ENCODE data around the gene NELL1. TPM values are rescaled to one million over a fixed set of nuclear protein-coding genes. Genes with fewer than 3 reads are reported as not detected.

The NELL1 gene
- total RNA-seq, 2 experiments from 2014 or later = not detected

GRCh38 chr11:21470521-21470920 lies 801.1 kb downstream of the NELL1 start:
- POLR2A ChIA-PET = no interaction called here
- no peaks in the 10 kb centered on the region for H3K4me1 Mint-ChIP-seq
- no peaks in the 10 kb centered on the region for H3K36me3 Mint-ChIP-seq (ENCODE audit: low read depth)
- no peak overlapping the region for H3K27ac Mint-ChIP-seq
- DNase-seq = no peak
- no peak overlapping the region for H3K4me3 Mint-ChIP-seq
- H3K27me3 Mint-ChIP-seq = no peaks in the 10 kb centered on the region
- H3K9me3 Mint-ChIP-seq = no peaks in the 10 kb centered on the region
- CTCF ChIA-PET = no interaction called here

GRCh38 chr11:21472261-21472660 lies 802.9 kb downstream of the NELL1 start:
- no peak overlapping the region for H3K4me3 Mint-ChIP-seq
- CTCF ChIA-PET = no interaction called here
- no peak overlapping the region for H3K27ac Mint-ChIP-seq
- no peaks in the 10 kb centered on the region for H3K36me3 Mint-ChIP-seq (ENCODE audit: low read depth)
- H3K27me3 Mint-ChIP-seq = no peaks in the 10 kb centered on the region
- POLR2A ChIA-PET = no interaction called here
- H3K4me1 Mint-ChIP-seq = no peaks in the 10 kb centered on the region
- no peak for DNase-seq
- peaks cover 3% of the 10 kb centered on the region for H3K9me3 Mint-ChIP-seq

DNA sequence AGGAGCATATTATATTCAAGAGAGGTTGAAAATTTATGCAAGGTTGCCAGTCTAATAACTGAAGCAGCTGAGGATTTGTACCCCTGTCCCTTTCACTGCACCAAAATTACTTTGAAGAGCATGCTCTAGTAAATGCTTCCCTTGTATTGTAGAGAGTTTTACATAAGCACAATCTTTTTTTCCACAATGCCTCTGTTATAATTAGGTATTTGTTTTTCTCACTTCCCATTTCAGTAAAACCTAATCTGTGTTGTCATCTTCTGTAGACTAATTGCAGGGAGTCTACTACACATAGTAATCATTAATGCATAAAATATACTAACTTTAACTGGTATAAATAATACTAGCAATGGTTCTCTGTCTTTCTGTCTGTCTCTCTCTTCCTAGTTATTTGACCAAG lies 805.1 kb downstream of the NELL1 start:
- Mint-ChIP-seq H3K27ac (no peak overlapping the region), H3K36me3 (ENCODE audit: low read depth) (no peaks in the 10 kb centered on the region), H3K9me3 (peaks cover 5% of the 10 kb centered on the region), H3K4me1 (no peaks in the 10 kb centered on the region), H3K4me3 (no peak overlapping the region), H3K27me3 (no peaks in the 10 kb centered on the region)
- ChIA-PET CTCF (no interaction called here), POLR2A (no interaction called here)
- no peak for DNase-seq

GRCh38 chr11:21475276-21475675 lies 805.9 kb downstream of the NELL1 start:
- Mint-ChIP-seq H3K4me3 (no peak overlapping the region), H3K27ac (no peak overlapping the region), H3K27me3 (no peaks in the 10 kb centered on the region), H3K36me3 (ENCODE audit: low read depth) (no peaks in the 10 kb centered on the region), H3K9me3 (peaks cover 5% of the 10 kb centered on the region), H3K4me1 (no peaks in the 10 kb centered on the region)
- CTCF ChIA-PET = no interaction called here
- POLR2A ChIA-PET = no interaction called here
- DNase-seq = no peak

- Mint-ChIP-seq H3K4me3 (no peak overlapping the region), H3K9me3 (peaks cover 5% of the 10 kb centered on the region), H3K27ac (no peak overlapping the region), H3K27me3 (no peaks in the 10 kb centered on the region), H3K36me3 (ENCODE audit: low read depth) (no peaks in the 10 kb centered on the region), H3K4me1 (no peaks in the 10 kb centered on the region)
- no peak for DNase-seq
- ChIA-PET CTCF (no interaction called here), POLR2A (no interaction called here)
Measured at GRCh38 chr11:21476588-21476987, 807.2 kb downstream of the NELL1 start.

GRCh38 chr11:21480240-21480639 lies 810.9 kb downstream of the NELL1 start:
- H3K27ac Mint-ChIP-seq = no peak overlapping the region
- DNase-seq = no peak
- H3K36me3 Mint-ChIP-seq (ENCODE audit: low read depth) = no peaks in the 10 kb centered on the region
- H3K27me3 Mint-ChIP-seq = no peaks in the 10 kb centered on the region
- CTCF ChIA-PET = no interaction called here
- H3K4me3 Mint-ChIP-seq = no peak overlapping the region
- peaks cover 8% of the 10 kb centered on the region for H3K9me3 Mint-ChIP-seq
- POLR2A ChIA-PET = no interaction called here
- H3K4me1 Mint-ChIP-seq = no peaks in the 10 kb centered on the region

GRCh38 chr11:21481255-21481654 lies 811.9 kb downstream of the NELL1 start:
- H3K36me3 Mint-ChIP-seq (ENCODE audit: low read depth) = no peaks in the 10 kb centered on the region
- H3K27ac Mint-ChIP-seq = no peak overlapping the region
- CTCF ChIA-PET = no interaction called here
- no peaks in the 10 kb centered on the region for H3K27me3 Mint-ChIP-seq
- H3K4me3 Mint-ChIP-seq = no peak overlapping the region
- POLR2A ChIA-PET = no interaction called here
- no peaks in the 10 kb centered on the region for H3K4me1 Mint-ChIP-seq
- peaks cover 12% of the 10 kb centered on the region for H3K9me3 Mint-ChIP-seq
- no peak for DNase-seq

DNA sequence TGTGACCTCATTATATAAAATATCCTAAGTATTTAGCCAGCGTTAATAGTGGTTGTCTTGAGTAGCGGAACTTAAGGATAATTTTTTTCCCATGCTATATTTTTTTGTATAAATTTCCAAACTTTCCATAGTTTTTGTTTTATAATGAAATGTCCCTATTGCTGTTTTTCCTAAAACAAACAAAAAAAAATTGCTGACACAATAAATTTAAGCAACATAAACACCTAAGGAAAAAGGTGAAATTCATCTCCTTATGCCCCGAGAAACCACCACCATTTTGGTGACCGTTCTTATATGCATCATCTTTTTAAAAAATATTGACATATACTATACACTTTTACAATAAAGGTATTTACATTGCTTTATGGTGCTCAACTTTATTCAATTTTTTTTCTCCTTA lies 814.7 kb downstream of the NELL1 start:
- Mint-ChIP-seq H3K9me3 (peaks cover 14% of the 10 kb centered on the region), H3K4me3 (no peak overlapping the region), H3K36me3 (ENCODE audit: low read depth) (no peaks in the 10 kb centered on the region), H3K27me3 (no peaks in the 10 kb centered on the region), H3K4me1 (no peaks in the 10 kb centered on the region), H3K27ac (no peak overlapping the region)
- ChIA-PET CTCF (no interaction called here), POLR2A (no interaction called here)
- DNase-seq = no peak

- CTCF ChIA-PET = no interaction called here
- POLR2A ChIA-PET = no interaction called here
- no peaks in the 10 kb centered on the region for H3K36me3 Mint-ChIP-seq (ENCODE audit: low read depth)
Measured at GRCh38 chr11:21485006-21485405, 815.6 kb downstream of the NELL1 start.

GRCh38 chr11:21485426-21485825 lies 816.0 kb downstream of the NELL1 start:
- Mint-ChIP-seq H3K4me3 (no peak overlapping the region), H3K27ac (no peak overlapping the region), H3K36me3 (ENCODE audit: low read depth) (no peaks in the 10 kb centered on the region), H3K9me3 (peaks cover 18% of the 10 kb centered on the region), H3K4me1 (no peaks in the 10 kb centered on the region), H3K27me3 (no peaks in the 10 kb centered on the region)
- ChIA-PET POLR2A (no interaction called here), CTCF (no interaction called here)
- DNase-seq = no peak

More at GRCh38 chr11:21485006-21485405, 815.6 kb downstream of the NELL1 start:
- Mint-ChIP-seq H3K27me3 (no peaks in the 10 kb centered on the region), H3K9me3 (peaks cover 18% of the 10 kb centered on the region), H3K4me3 (no peak overlapping the region), H3K4me1 (no peaks in the 10 kb centered on the region), H3K27ac (no peak overlapping the region)
- DNase-seq = no peak

- ChIA-PET CTCF (no interaction called here), POLR2A (no interaction called here)
- no peaks in the 10 kb centered on the region for H3K36me3 Mint-ChIP-seq (ENCODE audit: low read depth)
- DNase-seq = no peak
- no peak overlapping the region for H3K4me3 Mint-ChIP-seq
- H3K4me1 Mint-ChIP-seq = no peaks in the 10 kb centered on the region
- H3K9me3 Mint-ChIP-seq = peaks cover 16% of the 10 kb centered on the region
- no peaks in the 10 kb centered on the region for H3K27me3 Mint-ChIP-seq
- no peak overlapping the region for H3K27ac Mint-ChIP-seq
Measured at GRCh38 chr11:21489416-21490115, 820.2 kb downstream of the NELL1 start.

- ChIA-PET CTCF (no interaction called here), POLR2A (no interaction called here)
- Mint-ChIP-seq H3K9me3 (peaks cover 12% of the 10 kb centered on the region), H3K27ac (no peak overlapping the region), H3K27me3 (no peaks in the 10 kb centered on the region), H3K36me3 (ENCODE audit: low read depth) (no peaks in the 10 kb centered on the region), H3K4me1 (no peaks in the 10 kb centered on the region), H3K4me3 (no peak overlapping the region)
- DNase-seq = no peak
Measured at GRCh38 chr11:21492931-21493330, 823.5 kb downstream of the NELL1 start.

DNA sequence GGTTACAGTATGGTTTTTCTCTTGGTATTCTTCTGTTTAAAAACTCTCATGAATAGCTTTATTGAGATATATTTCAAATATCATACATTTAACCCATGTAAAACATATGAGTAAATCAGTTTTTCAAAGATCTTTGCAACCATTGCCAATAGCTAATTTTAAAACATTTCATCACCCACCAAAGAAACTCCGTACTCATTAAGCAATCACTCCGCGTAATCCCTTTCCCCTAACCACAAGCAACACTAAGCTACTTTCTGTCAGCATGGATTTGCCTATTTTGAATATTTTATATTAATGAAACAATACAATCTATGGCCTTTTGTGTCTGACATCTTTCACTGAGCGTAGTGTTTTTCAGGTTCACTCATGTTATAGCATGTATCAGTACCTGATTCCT lies 825.6 kb downstream of the NELL1 start:
- DNase-seq = no peak
- CTCF ChIA-PET = no interaction called here
- no peaks in the 10 kb centered on the region for H3K4me1 Mint-ChIP-seq
- no peak overlapping the region for H3K4me3 Mint-ChIP-seq
- peaks cover 2% of the 10 kb centered on the region for H3K9me3 Mint-ChIP-seq
- POLR2A ChIA-PET = no interaction called here
- no peaks in the 10 kb centered on the region for H3K27me3 Mint-ChIP-seq
- no peaks in the 10 kb centered on the region for H3K36me3 Mint-ChIP-seq (ENCODE audit: low read depth)
- no peak overlapping the region for H3K27ac Mint-ChIP-seq

DNA sequence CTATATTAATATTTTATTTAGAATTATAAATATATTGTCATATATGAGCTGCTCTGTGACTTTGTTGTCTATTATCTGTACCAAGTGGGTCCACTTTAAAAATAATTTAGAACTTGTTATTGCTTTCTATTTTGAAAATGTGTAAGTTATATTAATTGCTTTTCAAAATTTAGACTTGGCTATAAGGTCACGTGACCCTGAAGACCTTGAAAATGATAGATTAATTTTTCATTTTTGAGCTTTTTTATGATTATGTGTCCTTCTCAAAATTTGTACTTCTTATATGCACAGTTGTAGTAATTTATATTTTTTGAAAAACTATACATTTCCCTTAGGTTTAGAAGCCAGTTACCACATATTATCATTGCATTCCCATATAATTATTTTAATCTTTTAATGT lies 826.5 kb downstream of the NELL1 start:
- no peaks in the 10 kb centered on the region for H3K4me1 Mint-ChIP-seq

GRCh38 chr11:21501245-21501644 lies 831.9 kb downstream of the NELL1 start:
- POLR2A ChIA-PET = no interaction called here
- Mint-ChIP-seq H3K36me3 (ENCODE audit: low read depth) (no peaks in the 10 kb centered on the region), H3K27ac (no peak overlapping the region), H3K27me3 (no peaks in the 10 kb centered on the region), H3K4me1 (no peaks in the 10 kb centered on the region), H3K4me3 (no peak overlapping the region), H3K9me3 (peaks cover 4% of the 10 kb centered on the region)
- CTCF ChIA-PET = no interaction called here
- no peak for DNase-seq

More for the DNA sequence above, 826.5 kb downstream of the NELL1 start:
- Mint-ChIP-seq H3K9me3 (peaks cover 2% of the 10 kb centered on the region), H3K4me3 (no peak overlapping the region), H3K27me3 (no peaks in the 10 kb centered on the region), H3K27ac (no peak overlapping the region), H3K36me3 (ENCODE audit: low read depth) (no peaks in the 10 kb centered on the region)
- no peak for DNase-seq
- ChIA-PET CTCF (no interaction called here), POLR2A (no interaction called here)

All from activated CD4-positive, alpha-beta memory T cell treated with anti-CD3 and anti-CD28 coated beads, Interleukin-2, amount 10 ng/mL, durations not matched to agents 7 days and 5 days (primary cell).